Smooth muscle cell (in vitro differentiated cells): ENCODE results near the gene KIF24. TPM values are rescaled to one million over a fixed set of nuclear protein-coding genes. Genes with fewer than 3 reads are reported as not detected.
A peak's percentile ranks its signal among the peaks of the same experiment; 100 is the strongest.

ENCODE experiments used
- DNase-seq: peaks from one replicate; lab custom pipeline; 2025; ENCODE audit not compliant: unreplicated experiment; lab: John Stamatoyannopoulos, UW
- H2AFZ ChIP-seq: fragments of 200-600 bp; sonication (generic); 2 replicates; pipeline ENCODE4 v1.6.0; 2016; ENCODE audit warnings: antibody characterized with exemption, low read depth, mild to moderate bottlenecking
- H3F3A ChIP-seq: fragments of 200-600 bp; sonication (generic); 2 replicates; pipeline ENCODE4 v1.6.0; 2017; ENCODE audit warnings: antibody characterized with exemption, low read depth
- H3K27ac ChIP-seq: fragments of 200-600 bp; sonication (generic); 2 replicates; pipeline ENCODE4 v1.5.1; 2016; ENCODE audit warnings: low read depth, mild to moderate bottlenecking
- H3K27me3 ChIP-seq: fragments of 200-600 bp; sonication (generic); 2 replicates; pipeline ENCODE4 v1.6.1; 2016; ENCODE audit warnings: low read depth, mild to moderate bottlenecking
- H3K36me3 ChIP-seq: fragments of 200-600 bp; sonication (generic); 2 replicates; pipeline ENCODE4 v1.5.1; 2016; ENCODE audit warnings: low read depth
- H3K4me1 ChIP-seq: fragments of 200-600 bp; sonication (generic); 2 replicates; pipeline ENCODE4 v1.5.1; 2016; ENCODE audit warnings: low read depth
- H3K4me2 ChIP-seq: fragments of 200-600 bp; sonication (generic); 2 replicates; pipeline ENCODE4 v1.6.0; 2016; ENCODE audit warnings: mild to moderate bottlenecking
- H3K4me3 ChIP-seq: fragments of 200-600 bp; sonication (generic); 2 replicates; pipeline ENCODE4 v1.5.1; 2016; ENCODE audit warnings: mild to moderate bottlenecking
- H3K79me2 ChIP-seq: fragments of 200-600 bp; sonication (generic); 2 replicates; pipeline ENCODE4 v1.6.0; 2016; ENCODE audit warnings: low read depth, mild to moderate bottlenecking
- H3K9ac ChIP-seq: fragments of 200-600 bp; sonication (generic); 2 replicates; pipeline ENCODE4 v1.6.0; 2016; ENCODE audit warnings: low read depth
- H3K9me3 ChIP-seq: fragments of 200-600 bp; sonication (generic); replicated peaks from 2 replicates; pipeline ENCODE4 v1.5.1; 2016; ENCODE audit warnings: low read depth
- H4K20me1 ChIP-seq: fragments of 200-600 bp; sonication (generic); 2 replicates; pipeline ENCODE4 v1.6.0; 2016; ENCODE audit warnings: low read depth
- CTCF ChIP-seq: fragments of 200-600 bp; sonication (generic); IDR thresholded peaks from 2 replicates; pipeline ENCODE4 v1.5.1; 2017; ENCODE audit warnings: borderline replicate concordance, mild to moderate bottlenecking, antibody characterized with exemption; ENCODE audit not compliant: insufficient read depth, poor library complexity, severe bottlenecking
- WGBS: methylation state at CpG from one replicate; pipeline ENCODE4 v1.1.7; 2016; ENCODE audit warnings: low lambda C conversion rate; 5-methylcytosine and 5-hydroxymethylcytosine counted together
- polyA plus RNA-seq: library from polyadenylated mRNA; unstranded; fragments of >200 nt; fragmentation: Nextera tagmentation; extraction: Ambion mirVana; gene quantifications from 2 replicates; pipeline ENCODE4 v1.2.1, GENCODE V29; 2016
- total RNA-seq: library from RNA; depleted of rRNA; stranded (reverse); fragments of >200 nt; gene quantifications from 2 replicates; pipeline ENCODE4 v1.2.3, GENCODE V29; 2014

KIF24 gene
- total and polyA plus RNA-seq, 2 experiments from 2014 or later: 0.51 to 1.2 TPM

DNA sequence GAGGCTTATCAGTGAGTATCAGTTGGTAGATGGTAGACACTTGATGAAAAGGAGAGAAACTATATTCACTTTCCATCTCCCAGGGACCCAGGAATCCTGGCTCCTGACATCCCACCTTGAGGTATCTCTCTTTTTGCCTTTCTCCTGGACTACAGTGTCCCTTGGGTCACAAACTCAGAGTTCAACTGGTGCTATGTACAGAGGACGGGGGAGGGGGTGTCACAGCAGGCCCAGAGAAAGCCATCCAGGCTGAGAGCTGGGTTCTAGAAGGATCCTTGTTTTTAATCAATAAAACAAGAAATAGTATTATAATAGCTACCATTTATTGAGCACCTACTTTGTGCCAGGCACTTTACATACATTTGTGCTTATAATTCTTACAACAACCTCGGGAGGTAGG, 37.3 kb upstream of the KIF24 start:
- 90% methylated on average over 2 of the region's 2 CpGs for WGBS
- Histone ChIP-seq H4K20me1 (no peaks in the 10 kb centered on the region), H3F3A (no peaks in the 10 kb centered on the region), H3K79me2 (no peaks in the 10 kb centered on the region), H3K4me1 (peaks cover 16% of the 10 kb centered on the region), H2AFZ (no peak overlapping the region), H3K9me3 (no peaks in the 10 kb centered on the region), H3K9ac (no peak overlapping the region), H3K4me2 (no peak overlapping the region), H3K27ac (no peak overlapping the region), H3K4me3 (no peak overlapping the region), H3K36me3 (no peaks in the 10 kb centered on the region), H3K27me3 (no peaks in the 10 kb centered on the region)
- no peak for DNase-seq
- no peak for TF ChIP-seq CTCF

DNA sequence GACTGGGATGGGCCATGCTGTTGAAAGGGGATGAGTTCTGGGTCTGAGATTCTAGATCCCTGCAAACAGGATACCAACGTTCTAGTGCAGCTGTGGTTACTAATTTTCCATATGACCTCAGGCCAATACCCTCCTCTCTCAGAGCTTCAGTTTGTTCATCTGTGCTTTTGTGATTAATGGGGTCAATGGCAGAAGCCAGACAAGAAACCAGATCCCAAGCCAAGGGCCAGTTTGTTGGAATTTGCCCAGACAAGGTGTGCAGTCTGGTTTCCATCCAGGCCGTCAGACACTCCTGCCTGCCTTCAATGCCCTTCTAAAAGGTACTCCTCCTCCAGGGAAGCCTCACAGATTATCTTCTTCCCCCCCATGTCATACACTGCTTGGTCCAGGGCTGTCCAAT, 36.2 kb upstream of the KIF24 start:
- DNase-seq: no peak
- Histone ChIP-seq H3K4me2 (no peak overlapping the region), H3K9me3 (no peaks in the 10 kb centered on the region), H3K9ac (no peak overlapping the region), H3K79me2 (no peaks in the 10 kb centered on the region), H3K27me3 (no peaks in the 10 kb centered on the region), H3K36me3 (no peaks in the 10 kb centered on the region), H3K4me3 (no peak overlapping the region), H3K27ac (no peak overlapping the region), H4K20me1 (no peaks in the 10 kb centered on the region), H3F3A (no peaks in the 10 kb centered on the region), H3K4me1 (peaks cover 16% of the 10 kb centered on the region), H2AFZ (no peak overlapping the region)
- no peak for TF ChIP-seq CTCF
- WGBS: 62% methylated on average over 2 of the region's 2 CpGs

- Histone ChIP-seq H3K9ac (no peak overlapping the region), H3K9me3 (no peaks in the 10 kb centered on the region), H3K36me3 (no peaks in the 10 kb centered on the region), H3K27me3 (no peaks in the 10 kb centered on the region), H3K4me3 (no peak overlapping the region), H3K27ac (no peak overlapping the region), H3K79me2 (no peaks in the 10 kb centered on the region), H3F3A (no peaks in the 10 kb centered on the region), H3K4me2 (peak overlapping the region; percentile 21), H3K4me1 (peaks cover 16% of the 10 kb centered on the region), H4K20me1 (no peaks in the 10 kb centered on the region), H2AFZ (no peak overlapping the region)
- WGBS: 36% methylated on average over 13 of the region's 13 CpGs
- TF ChIP-seq CTCF: no peak
- no peak for DNase-seq
These were observed 34.7 kb upstream of the KIF24 start for GRCh38 chr9:34363619-34364351.
